HG03060 (cell line): ENCODE measurements around the gene TTBK2.
"Not testable (repeated sequence)": the region's sequence is repeated elsewhere in the genome, so short reads cannot be mapped to it uniquely, and the experiment has no call there.

ENCODE experiments used
- ATAC-seq: cut with Tn5 transposase; IDR thresholded peaks from one replicate; pipeline ENCODE4 v1.9.1; 2021; ENCODE audit warnings: low read depth, moderate number of reproducible peaks; ENCODE audit not compliant: unreplicated experiment

TTBK2 gene

DNA sequence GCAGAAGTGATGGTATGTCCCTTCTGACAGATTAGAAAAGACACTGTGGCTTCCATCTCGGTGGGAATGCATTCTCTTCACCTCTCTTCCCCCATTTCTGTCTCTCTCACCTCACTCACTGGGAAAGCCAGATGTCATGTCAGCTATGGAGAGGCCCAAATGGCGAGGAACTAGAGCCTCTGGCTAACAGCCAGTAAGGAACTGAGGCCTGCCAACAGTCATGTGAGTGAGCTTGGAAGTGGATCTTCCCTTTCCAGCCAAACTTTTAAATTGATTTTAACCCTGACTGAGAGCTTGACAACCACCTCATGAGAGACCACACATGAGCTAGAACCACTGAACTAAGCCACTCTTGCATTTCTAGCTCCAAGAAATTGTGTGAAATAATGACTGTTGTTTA lies 148.4 kb downstream of the TTBK2 start:
- no peak for ATAC-seq

DNA sequence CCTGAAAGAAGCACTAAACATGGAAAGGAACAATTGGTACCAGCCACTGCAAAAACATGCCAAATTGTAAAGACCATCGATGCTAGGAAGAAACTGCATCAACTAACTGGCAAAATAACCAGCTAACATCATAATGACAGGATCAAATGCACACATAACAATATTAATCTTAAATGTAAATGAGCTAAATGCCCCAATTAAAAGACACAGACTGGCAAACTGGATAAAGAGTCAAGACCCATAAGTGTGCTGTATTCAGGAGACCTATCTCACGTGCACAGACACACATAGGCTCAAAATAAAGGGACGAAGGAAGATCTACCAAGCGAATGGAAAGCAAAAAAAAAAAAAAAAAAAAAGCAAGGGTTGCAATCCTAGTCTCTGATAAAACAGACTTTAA lies 154.5 kb downstream of the TTBK2 start:
- ATAC-seq: not testable (repeated sequence)

DNA sequence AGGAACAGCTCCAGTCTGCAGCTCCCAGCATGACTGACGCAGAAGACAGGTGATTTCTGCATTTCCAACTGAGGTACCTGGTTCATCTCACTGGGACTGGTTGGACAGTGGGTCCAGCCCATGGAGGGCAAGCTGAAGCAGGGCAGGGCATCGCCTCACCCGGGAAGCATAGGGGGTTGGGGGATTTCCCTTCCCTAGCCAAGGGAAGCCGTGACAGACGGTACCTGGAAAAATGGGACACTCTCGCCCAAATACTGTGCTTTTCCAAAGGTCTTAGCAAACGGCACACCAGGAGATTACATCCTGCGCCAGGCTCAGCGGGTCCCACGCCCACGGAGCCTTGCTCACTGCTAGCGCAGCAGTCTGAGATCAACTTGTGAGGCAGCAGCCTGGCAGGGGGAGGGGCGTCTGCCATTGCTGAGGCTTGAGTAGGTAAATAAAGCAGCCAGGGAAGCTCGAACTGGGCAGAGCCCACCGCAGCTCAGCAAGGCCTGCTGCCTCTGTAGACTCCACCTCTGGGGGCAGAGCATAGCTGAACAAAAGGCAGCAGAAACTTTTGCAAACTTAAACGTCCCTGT lies 156.3 kb downstream of the TTBK2 start:
- ATAC-seq: not testable (repeated sequence)

DNA sequence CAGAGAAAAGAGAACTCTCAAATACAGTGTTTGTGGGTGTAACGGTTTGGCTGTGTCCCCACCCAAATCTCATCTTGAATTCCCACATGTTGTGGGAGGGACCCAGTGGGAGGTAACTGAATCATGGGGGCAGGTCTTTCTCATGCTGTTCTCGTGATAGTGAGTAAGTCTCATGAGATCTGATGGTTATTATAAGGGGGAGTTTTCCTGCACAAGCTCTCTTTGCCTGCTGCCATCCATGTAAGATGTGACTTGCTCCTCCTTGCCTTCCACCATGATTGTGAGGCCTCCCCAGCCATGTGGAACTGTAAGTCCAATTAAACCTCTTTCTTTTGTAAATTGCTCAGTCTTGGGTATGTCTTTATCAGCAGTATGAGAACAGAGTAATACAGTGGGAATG lies 158.8 kb downstream of the TTBK2 start:
- not testable (repeated sequence) for ATAC-seq

DNA sequence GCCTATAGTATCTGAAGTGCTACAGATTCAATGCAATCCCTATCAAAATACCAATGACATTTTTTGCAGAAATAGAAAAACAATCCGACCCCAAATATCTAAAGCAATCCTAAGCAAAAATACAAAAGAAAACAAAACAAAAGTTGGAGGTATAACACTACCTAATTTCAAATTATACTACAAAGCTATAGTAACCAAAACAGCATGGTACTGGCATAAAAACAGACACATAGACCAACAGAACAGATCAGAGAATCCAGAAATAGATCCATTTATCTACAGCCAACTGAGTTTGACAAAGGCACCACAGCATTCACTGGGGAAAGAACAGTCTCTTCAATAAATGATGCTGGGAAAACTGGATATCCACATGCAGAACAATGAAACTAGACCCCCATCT lies 159.8 kb downstream of the TTBK2 start:
- no peak for ATAC-seq

DNA sequence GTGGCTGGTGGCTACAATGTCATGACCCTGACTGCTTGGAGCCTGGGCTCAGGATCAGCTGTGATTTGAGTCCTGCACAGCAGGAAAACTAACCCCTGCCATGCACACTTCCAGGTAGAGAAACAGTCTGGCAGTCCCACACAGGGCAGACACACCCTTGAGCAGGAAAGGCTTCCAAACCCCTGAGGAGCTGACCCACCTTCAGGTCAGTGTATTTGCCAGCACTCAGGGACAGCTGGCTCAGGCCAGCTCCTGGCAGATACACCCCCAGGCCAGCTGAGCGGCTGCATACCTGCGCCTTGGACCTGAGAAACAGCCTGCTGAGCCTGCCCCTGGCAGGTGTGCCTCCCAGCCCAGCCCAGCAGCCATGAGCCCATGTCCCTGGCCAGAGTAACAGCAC lies 161.5 kb downstream of the TTBK2 start:
- no peak for ATAC-seq

DNA sequence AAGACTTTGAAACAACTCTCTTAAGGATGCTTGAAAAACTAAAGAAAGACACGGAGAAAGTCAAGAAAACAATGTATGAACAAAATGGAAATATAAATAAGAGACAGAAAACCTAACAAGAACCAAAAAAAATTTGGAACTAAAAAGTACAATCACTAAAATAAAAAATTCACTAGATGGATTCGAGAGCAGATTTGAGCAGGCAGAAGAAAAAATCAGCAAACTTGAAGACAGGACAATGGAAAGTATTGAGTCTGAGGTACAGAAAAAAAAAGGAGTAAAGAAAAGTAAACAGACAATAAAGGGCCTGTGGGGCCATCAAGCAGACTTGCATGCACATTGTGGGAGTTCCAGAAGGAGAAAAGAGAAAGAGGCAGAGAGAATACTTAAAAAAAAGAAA lies 170.3 kb downstream of the TTBK2 start:
- ATAC-seq: no peak

DNA sequence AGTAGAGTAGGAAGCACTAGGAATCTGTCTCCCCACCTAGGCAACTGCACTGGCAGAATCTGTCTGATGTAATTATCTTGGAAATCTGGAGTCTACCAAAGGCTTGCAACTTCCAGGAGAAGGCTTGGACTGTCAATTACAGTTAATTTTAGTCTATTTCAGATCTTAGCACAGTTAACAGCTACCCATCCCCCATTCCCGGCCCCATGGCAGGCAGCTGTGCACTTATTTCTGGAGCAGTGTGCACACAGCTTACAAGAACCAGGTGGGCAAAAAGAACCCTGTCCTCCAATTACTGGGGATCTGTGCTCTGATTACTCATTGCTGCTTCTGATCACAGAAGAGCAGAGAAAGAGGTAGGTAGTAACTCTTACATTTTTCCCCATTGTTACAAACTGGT lies 171.3 kb downstream of the TTBK2 start:
- no peak for ATAC-seq

DNA sequence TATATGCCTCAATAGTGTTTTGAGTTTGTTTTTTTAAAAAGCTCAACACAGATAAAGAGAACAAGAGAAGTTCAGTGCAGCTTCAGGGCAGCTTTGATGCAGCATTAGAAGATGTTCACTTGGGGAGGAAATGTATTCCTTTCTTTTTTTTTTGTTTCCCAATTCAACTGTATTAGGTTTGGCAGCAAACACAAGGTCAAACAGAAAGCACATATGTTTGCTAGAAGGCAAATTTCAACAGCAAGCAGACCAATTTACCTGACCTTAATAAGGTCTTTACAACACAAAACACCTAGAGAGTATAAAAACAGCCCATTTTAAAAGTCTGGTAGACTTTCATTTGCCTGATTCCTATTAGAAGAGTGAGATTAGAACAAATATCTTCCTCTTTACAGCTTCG lies 176.4 kb downstream of the TTBK2 start:
- ATAC-seq: no peak

DNA sequence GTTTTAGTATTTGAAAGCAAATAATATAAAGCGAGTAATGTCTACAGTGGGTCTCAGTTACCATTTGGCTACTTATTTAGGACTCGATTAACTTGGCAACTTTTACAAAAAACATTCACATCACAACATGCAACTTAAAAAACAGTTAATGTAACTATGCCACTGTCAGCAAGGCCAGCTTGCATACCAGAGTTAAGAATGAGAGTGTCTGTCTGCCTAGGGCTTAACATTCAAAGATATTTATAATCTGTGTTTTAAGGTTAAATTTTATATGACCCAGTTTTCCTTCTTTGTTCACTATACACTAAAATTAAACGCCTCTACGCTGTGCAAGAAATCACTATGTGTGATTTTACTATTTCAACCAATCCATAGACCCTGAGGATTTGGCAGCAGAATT lies 178.4 kb downstream of the TTBK2 start:
- ATAC-seq: no peak

DNA sequence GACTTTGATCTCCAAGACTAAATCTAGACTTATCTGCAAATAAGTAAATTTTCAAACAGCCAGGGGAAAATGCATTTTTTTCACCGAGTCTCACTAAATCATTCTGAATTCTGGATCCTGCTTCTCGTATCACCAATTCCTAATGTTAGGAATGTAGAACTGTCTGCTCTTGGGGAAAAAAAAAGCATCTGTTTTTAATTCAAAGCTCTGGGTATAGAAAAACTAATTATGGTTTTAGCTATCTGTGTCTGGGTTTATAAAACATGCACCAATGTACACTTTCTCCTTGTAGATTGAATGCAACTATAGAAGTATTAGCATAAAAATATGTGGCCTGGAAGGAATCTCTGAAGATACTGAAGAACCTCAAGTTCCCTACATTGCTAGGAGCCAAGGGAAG lies 178.9 kb downstream of the TTBK2 start:
- ATAC-seq: no peak

DNA sequence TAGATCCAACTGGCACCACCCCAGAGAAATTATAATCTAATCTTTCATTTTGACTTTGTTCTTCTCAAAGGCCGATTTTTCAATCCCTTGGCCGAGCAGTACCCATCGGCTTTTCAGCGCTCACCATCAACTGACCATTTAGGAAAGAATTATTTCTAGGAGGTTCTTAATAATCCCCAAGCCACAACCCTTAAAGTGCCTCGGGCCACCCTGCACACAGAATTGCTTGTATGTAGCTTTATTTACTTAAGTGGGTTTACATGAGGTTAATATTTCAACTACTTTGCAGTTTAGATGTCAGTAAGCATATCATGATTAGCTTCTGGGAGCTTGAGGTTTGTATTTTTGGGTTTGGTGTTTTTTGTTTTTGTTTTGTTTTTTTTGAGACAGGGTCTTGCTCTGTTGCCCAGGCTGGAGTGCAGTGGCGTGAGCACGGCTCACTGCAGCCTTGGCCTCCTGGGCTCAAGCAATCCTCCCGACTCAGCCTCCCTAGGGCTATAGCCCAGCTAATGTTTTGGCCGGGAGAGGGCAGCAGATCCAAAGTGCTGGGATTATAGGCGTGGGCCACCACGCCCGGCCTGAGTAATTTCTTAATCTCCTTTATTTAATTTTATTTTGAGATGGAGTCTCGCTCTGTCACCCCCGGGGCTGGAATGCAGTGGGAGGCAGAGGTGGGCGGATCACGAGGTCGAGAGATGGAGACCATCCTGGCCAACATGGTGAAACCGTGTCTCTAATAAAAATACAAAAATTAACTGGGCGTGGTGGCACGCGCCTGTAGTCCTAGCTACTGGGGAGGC lies 182.8 kb downstream of the TTBK2 start:
- ATAC-seq: no peak

DNA sequence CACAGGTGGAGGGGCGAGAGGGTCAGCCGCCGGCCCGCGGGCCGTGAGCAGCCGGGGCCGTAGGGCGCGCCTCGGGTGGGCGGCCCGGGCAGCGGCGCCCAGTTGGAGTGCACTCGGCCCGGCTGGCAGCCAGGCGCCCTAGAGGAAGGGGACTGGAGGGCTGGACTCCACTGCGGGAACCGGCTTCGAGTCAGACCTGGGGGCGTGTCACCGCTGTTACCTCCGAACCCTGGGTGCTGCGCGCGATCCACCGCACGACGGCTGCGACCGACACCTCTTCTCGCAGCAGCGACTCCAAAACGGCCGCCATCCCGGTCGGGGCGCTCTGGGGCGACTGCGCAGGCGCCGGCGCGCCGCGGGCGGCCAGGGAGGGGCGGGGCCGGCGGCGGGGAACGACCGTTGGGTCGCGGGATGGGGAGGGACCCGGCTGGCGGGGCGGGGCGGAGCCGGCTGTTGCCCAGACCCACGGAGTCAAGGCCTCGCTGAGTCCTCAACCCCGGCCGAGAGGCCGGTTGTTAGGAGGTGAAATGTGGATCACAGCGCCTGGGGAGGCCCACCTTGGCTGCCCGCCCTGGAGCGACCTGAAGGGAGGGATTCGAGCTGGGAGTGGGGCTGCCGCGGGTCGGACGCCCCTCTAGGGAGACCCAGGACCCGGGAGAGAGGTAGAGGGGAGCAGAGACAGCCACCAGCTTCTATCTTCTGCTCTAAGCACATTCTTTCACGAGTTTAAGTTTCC lies 183.6 kb downstream of the TTBK2 start, which contains the start of gene CDAN1:
Gene CDAN1, minus strand, starts transcription at position 336 of the 736 bp plus-strand sequence. Its CDS starts 26 bp downstream, at position 310.
- no peak for ATAC-seq

DNA sequence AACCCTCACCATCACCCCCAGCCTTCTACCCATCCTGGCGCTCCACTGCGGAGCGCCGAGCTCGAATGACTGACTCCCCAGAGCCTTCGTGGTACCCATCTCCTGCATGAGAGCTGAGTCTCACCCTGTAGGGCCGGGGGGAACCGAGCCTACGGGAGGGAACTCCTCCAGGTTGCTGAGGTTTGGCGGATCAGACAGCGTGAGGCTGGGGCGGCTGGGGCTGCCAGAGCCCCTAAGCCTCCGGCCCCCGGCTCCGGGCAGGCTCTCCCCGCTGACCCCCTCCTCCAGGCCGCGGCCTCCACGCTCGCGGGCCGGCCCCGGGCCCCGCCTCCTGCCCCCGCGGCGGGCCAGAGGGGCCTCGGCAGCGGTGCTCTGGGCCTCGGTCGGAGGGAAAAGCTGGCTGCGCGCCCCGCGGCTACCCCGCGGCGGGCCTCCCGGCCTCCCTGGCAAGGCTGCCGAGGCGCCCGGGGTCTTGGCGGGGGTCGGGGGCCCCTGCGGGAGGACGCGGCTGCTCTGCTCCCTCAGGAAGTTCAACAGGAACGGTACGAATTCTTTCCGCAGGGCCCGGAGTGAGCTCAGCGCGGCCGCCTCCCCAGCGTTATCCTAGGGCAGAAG lies 184.3 kb downstream of the TTBK2 start:
- ATAC-seq: no peak

DNA sequence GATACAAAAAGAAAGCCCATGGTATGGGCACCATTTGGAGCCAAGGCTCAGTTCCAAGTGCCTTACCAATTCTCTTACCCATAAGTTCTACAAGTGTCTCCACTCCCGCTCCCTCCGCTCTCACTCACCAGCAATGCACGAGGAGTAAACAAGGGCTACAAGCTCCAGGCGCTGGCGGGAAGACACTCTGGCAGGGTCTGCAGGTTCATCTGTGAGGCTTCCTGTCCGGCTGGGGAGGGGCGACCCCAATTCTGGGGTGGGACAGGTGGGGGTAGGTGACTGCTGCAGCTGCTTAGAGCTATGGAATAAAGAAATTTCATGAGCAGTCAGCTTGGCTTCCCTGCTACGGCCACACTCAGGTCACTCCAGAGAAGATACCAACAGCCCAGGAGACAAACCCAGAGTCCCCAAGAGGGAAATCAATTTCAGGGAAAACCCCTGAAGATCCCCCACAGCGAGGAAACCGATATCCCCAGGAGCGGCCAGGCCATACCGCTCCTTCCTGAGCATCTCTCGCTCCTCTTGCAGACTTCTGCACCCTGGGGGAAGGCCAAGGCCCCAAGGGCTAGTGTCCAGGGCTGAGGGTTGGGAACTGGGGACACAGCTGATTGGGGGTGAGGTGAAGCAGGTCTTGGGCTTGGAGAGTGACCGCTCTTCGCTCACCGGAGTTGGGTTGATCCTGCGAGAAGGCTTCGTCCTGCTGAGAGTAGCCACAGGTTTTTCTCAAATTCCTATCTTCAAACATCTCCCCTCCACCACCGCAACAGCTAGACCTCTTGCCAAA lies 185.0 kb downstream of the TTBK2 start:
- ATAC-seq: no peak

DNA sequence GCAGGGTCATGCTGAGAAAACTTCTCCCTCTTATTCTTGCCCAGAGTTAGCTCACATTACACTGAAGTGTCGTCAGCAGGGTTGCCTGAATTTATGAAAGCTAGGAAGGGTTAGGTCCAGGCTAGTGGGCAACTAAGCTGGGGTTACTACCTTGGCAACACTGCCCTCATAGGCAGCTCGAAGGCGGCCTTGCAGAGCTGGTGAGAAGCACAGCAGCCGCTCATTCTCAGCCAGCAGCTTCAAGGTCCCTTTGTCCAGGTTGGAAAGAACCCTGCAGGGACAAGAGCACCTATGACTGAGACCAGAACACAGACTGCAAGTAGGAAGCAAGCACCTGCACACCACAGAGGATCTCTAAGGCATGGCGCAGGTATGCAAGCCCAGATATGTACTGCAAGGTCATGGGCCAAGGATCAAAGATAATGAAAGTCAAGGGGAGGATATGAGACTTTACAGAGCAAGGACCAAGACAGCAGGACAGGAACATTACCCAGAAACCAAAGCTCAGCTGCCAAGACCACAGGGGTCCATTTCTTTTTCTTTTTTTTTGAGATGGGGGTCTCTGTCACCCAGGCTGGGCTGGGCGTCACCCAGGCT lies 186.4 kb downstream of the TTBK2 start:
- no peak for ATAC-seq

DNA sequence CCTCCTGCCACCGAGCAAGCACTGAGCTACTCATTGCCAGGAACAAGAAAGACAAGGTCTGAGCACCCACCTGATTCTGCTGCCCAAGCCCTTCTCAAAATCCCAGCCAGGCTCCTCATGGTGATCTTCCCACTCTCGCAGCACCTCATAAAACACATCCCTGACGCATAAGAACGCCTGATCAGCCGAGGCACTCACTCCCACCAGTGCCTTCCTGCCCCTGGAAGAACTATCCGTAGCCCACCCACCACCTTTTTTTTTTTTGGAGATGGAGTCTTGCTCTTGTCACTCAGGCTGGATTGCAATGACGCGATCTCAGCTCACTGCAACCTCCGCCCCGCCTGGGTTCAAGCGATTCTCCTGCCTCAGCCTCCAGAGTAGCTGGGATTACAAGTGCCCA lies 187.6 kb downstream of the TTBK2 start:
- no peak for ATAC-seq

DNA sequence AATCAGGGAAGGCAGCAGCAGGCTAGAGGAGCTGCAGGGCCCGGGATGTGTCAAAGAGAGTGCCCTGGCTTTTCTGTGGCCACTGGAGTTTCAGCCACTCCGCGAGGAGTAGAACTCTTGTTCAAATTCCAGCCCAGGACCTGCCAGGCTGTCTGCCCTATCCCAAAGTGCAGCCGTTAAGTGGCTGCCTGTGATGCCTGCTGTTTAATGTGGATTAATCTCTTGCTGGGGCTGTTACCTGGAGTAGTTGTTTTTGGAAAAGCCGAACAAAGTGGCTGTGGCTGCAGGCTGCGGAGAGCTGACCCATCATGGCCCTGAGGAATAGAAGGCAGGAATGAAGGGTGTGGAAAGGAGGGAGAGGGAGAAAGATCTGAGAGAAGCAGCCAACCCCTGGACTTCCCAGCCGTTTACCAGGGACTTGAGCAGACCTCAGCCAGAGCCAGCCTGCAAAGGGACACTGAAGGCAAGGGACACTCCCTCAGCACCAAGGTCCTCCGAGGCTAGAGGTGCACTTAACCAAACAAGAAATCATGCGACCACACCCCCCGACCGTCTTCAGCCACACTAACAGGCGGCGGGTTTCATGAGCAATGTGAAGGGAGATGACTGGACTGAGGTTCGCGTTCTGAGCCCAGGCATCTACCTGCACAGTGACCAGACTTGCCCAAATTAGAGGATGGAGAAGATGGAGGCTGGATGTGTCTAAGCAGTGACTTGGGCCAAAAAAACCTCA lies 188.3 kb downstream of the TTBK2 start:
- no peak for ATAC-seq

DNA sequence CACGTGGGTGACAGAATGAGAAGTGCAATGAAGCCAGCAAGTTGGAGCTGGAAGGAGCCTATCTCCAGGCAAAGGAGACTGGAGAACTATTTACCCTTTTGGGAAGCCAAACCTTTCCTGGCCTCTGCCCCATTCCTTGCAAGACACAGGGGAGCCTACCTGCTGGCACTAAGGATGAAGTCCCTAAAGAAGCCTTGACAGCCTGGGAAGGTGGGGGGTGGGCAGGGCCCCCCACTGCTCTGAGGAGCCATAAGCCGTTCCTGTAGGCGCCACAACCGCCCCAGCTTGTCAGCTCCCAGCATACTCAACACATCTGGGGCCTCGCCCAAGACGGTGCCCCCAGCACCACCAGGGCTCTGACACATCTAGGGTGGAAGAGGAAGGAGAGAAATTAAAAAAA lies 189.1 kb downstream of the TTBK2 start:
- no peak for ATAC-seq
